Vagina (tissue), 2 donors: Measurements from ENCODE around the gene RPAP3.

Experiments used
- CTCF ChIP-seq, 3 experiments: fragments of 450-650 bp in 2 of 3; fragments of 200-600 bp in 1 of 3; sonication (generic) in 1 of 3; IDR thresholded peaks; one replicate each; pipeline ENCODE4 v1.5.1; 2017 to 2019; ENCODE audit warnings: antibody characterized with exemption in 3 of 3, mild to moderate bottlenecking in 2 of 3, moderate library complexity in 2 of 3
- POLR2A ChIP-seq, 2 donors: fragments of 450-650 bp; IDR thresholded peaks; one replicate each; pipeline ENCODE4 v1.6.1; 2017; ENCODE audit warnings: antibody characterized with exemption in 2 of 2, mild to moderate bottlenecking in 2 of 2, moderate library complexity in 2 of 2
- POLR2AphosphoS5 ChIP-seq, 2 donors: sonication (generic); formaldehyde crosslinking; IDR thresholded peaks; one replicate each; pipeline ENCODE4 v1.9.0; 2017; ENCODE audit warnings: antibody characterized with exemption in 2 of 2, mild to moderate bottlenecking in 2 of 2, low read depth in 1 of 2; ENCODE audit not compliant: insufficient read depth in 1 of 2

- no peak for TF ChIP-seq CTCF (IDR thresholded peaks at IDR 0.05)
- no peak for TF ChIP-seq POLR2AphosphoS5 (IDR thresholded peaks at IDR 0.05; ENCODE audit: insufficient read depth in 1 of 2, low read depth in 1 of 2)
- TF ChIP-seq POLR2A (IDR thresholded peaks at IDR 0.05) = no peak
These were observed 4.4 kb upstream of the RPAP3 start for GRCh38 chr12:47710278-47710677.
